HG03442 (cell line): ENCODE results near the gene PALD1.
"Not testable (repeated sequence)": the region's sequence is repeated elsewhere in the genome, so short reads cannot be mapped to it uniquely, and the experiment has no call there.

ENCODE experiments used
- ATAC-seq: cut with Tn5 transposase; IDR thresholded peaks from one replicate; pipeline ENCODE4 v1.9.1; 2021; ENCODE audit warnings: mild to moderate bottlenecking, moderate library complexity; ENCODE audit not compliant: unreplicated experiment

The PALD1 gene

GRCh38 chr10:70481831-70482530 is 3.4 kb downstream of the PALD1 start:
- no peak for ATAC-seq

GRCh38 chr10:70482982-70483760 is 4.6 kb downstream of the PALD1 start:
- ATAC-seq, result no peak

GRCh38 chr10:70483872-70484271 is 5.3 kb downstream of the PALD1 start:
- ATAC-seq, result not testable (repeated sequence)

GRCh38 chr10:70487824-70488223 is 9.3 kb downstream of the PALD1 start:
- no peak for ATAC-seq

DNA sequence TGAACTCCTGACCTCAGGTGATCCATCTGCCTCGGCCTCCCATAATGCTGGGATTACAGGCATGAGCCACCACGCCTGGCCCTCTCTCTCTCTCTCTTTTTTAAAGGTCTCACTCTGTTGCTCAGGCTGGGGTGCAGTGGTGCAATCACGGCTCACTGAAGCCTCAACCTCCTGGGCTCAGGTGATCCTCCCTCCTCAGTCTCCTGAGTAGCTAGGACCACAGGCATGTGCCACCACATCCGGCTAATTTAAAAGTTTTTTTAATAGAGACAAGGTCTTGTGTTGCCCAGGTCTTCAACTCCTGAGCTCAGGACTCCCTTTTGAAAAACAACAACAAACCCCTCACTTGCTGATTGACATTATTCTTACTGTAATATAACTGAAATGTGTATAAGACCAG is 11.6 kb downstream of the PALD1 start:
- ATAC-seq, result no peak

DNA sequence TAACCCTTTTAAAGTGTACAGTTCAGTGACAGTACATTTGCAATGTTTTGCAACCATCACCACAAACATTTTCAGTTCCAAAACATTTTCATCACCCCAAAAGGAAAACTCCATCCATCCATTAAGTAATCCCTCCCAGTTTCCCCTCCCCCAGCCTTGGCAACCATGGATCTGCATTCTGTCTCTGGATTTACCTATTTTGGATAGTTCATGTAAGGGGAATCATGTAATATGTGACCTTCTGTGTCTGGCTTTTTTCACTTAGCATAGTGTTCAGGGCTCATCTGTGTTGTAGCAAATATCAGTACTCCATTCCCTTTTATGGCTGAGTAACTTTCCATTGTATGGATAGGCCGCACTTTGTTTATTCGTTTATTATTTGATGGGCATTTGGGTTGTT is 13.0 kb downstream of the PALD1 start:
- ATAC-seq, result no peak

- ATAC-seq, result no peak
These were observed 14.5 kb downstream of the PALD1 start for GRCh38 chr10:70492786-70493659.

GRCh38 chr10:70493660-70494234 is 15.2 kb downstream of the PALD1 start:
- peak; percentile 62 for ATAC-seq

DNA sequence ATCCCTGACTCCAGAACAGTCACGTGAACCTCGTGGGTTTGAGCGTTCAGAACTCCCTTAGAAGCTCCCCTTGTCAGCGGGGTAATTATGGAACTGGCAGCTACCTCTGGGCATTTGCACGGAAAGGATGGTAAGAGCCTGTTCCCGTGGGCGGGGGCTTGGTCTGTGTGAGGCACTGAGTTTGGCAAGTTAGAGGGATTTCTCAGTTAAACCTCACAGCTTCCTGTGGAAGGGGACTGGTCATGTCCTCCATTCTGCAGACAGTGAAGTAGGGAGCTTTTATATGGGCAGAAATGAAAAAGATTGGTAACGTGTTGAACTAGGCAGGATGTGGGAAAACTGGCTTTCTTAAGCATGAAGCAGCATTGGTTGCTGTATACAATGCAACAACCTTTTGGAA is 16.0 kb downstream of the PALD1 start:
- peak; percentile 33 for ATAC-seq

DNA sequence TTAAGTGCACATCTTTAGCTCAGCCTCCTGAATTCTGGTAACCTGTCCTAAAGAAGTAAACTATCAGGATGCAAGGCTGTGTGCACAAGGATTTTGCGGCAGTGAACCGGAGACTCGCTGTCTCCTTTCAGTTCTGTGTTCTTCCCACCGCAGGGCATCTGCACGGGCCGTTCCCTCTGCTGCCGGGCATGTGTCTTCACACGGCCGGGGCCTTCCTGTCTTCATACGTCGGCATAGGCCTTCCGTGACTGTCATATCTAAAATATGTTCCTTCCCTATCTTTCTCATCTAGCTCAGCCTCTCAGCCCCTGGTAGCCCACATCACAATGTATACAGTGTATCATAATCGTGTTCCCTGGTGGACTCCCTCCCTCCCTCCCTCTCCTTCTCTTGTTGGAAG is 16.4 kb downstream of the PALD1 start:
- peak; percentile 18 for ATAC-seq

- ATAC-seq, result no peak
These were observed 17.2 kb downstream of the PALD1 start for GRCh38 chr10:70495691-70496261.

DNA sequence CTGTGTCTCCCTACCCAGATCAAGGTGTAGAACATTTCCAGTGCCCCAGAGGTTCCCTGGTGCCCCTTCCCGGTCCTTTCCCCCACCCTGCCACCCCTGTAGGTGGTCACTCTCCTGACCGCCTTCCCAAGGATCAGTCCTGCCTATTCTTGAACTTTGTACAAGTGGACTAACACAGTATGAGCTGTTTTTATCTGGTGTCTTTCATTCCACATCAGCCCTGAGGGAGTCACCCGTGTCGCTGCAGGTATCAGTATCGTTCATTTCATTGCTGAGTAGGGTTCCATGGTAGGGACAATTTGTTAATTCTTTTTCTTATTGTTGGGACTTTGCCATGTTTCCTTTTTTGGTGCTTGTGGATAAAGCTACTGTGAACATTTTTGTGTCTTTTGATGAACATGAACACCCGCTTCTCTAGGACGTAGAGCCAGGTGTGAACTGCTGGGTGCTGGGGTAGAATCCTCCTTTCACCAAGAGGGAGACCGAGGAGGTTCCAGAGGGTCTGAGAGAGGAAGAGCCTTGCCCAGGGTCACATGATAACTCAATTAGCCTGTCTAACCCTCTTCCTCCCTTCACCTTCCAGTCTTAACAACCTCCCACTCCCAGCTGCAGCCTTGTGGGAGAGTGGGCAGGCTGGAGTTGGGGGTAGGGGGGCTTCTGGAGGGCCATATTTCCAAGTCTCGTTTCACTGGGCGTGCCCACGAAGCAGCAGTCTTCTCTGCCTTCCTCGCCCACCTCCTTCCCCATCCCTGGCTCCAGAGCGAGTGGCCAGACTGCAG is 18.0 kb downstream of the PALD1 start:
- no peak for ATAC-seq

GRCh38 chr10:70497120-70497545 is 18.6 kb downstream of the PALD1 start:
- no peak for ATAC-seq

DNA sequence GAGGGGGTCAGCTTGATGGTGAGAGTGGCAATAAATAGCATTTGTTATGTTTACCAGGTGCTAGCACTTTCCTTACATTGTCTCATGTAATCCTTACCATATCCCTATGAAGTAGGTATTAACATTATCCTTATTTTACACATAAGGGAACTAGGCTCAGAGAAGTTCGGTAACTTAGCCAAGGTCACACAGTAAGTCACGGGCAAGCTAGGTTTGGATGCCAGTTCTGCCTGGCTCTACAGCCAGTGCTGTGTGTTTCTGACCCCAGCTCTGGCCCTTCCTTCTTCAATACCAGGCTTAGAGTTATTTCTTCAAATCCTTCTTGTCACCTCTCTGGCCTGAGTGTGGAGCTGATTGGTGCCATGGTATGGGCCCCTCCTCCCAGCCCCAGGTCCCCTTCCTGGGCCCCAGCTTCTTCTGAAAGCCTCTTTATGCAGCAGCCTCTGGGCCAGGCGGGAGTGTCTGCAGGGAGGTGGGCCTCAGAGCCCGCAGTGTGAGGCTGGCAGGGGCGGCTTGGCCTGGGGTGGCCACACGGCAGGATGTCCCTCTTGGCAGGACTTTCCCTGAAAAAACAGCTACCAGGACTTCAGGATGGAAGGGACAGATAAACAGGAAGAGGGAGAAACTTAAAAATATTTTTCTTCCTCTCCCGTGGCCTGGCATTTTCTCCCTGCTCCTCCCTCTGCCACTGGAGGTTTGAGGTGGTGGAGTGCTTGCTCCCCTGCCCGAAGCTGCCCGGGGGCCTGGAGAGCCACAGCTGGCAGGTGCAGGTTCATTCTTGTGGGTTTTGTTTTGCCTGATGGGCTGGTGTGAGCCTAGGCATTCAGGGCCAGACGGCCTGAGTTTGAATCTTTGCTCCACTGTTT is 20.6 kb downstream of the PALD1 start:
- ATAC-seq, result no peak

DNA sequence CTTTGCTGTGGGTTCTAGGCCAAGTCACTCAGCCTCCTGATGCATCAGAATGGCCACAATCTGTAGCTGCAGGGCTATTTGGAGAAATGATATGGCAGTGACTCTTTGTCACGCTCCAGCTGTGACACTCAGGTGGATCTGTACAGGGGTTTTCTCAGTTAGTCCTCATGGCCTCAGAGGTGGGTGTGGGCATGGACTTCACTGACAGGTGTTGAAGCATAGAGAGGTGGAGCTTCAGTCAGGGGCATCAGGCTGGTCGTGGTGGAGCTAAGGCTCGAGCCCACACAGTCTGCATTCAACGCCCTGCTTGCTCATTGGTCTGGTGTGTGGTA is 21.2 kb downstream of the PALD1 start:
- ATAC-seq, result no peak

- no peak for ATAC-seq
These were observed 21.8 kb downstream of the PALD1 start for GRCh38 chr10:70500368-70500767.

DNA sequence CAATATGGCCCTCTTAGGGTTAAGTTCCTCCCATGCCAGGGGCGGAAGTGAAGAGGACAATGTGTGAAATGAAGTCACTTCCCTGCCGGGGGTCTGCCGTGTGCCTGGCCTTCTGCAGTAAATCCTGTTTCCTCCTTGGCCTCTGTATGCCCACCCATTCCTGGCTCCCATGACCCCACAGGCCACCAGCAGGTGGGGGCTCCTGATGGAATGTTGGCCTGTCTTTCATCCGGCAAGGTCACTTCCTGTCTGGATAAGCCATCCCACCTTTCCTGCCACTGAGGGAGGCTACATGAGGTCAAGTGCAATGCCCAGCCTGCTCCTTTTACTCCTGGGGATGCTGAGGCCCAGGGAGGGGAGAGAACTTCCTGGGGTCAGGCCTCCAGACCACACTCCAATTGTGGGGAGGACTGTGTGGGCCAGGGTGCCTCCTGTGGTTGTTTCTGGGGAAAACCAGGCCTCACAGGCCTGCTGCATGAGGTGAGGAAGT is 22.3 kb downstream of the PALD1 start:
- ATAC-seq, result no peak

GRCh38 chr10:70502406-70502805 is 23.8 kb downstream of the PALD1 start:
- no peak for ATAC-seq

DNA sequence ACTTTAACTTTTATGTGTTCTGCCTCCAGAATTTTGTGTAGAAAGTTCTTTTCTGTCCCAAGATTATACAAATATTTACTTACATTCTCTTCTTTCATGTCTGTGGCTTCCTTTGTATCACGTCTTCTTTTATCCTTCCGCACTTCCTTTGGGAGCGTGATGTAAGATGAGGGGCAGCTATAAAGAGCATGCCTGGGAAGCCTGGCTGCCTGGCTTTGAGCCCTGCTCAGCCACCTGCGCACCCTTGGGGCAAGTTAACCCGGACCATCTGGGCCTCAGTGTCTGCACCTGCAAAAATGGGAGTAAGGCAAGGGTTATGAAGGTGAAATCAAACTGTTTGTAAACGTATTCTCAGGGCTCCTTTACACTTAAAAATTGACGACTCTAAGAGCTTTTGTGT is 25.2 kb downstream of the PALD1 start:
- ATAC-seq, result no peak
